H9 (cell line): ENCODE data around the gene ALKBH5. TPM values are rescaled to one million over a fixed set of nuclear protein-coding genes. Genes with fewer than 3 reads are reported as not detected.

ENCODE experiments used
- DNase-seq: peaks from one replicate; pipeline ENCODE4 v3.0.0-alpha.2; 2017
- H2AFZ ChIP-seq: one replicate; pipeline ENCODE4 v1.6.1; 2013; ENCODE audit warnings: mild to moderate bottlenecking, low read length, control low read depth, moderate library complexity
- H2AK5ac ChIP-seq: 2 replicates; pipeline ENCODE4 v1.6.1; 2013; ENCODE audit warnings: low read length, control low read depth, mixed read lengths; ENCODE audit not compliant: insufficient read length
- H2BK120ac ChIP-seq: one replicate; pipeline ENCODE4 v1.6.1; 2013; ENCODE audit warnings: low read depth, mild to moderate bottlenecking, low read length, control low read depth, inconsistent platforms; ENCODE audit not compliant: poor library complexity, severe bottlenecking
- H2BK12ac ChIP-seq: 2 replicates; pipeline ENCODE4 v1.6.1; 2013; ENCODE audit warnings: low read length, control low read depth, mixed read lengths, low read depth; ENCODE audit not compliant: insufficient read length
- H2BK15ac ChIP-seq: 2 replicates; pipeline ENCODE4 v1.6.1; 2013; ENCODE audit warnings: low read depth, low read length, control low read depth
- H2BK20ac ChIP-seq: one replicate; pipeline ENCODE4 v1.6.1; 2013; ENCODE audit warnings: low read depth, mild to moderate bottlenecking, low read length, control low read depth, inconsistent platforms; ENCODE audit not compliant: poor library complexity, severe bottlenecking
- H2BK5ac ChIP-seq: 2 replicates; pipeline ENCODE4 v1.6.1; 2013; ENCODE audit warnings: low read length, control low read depth, mixed read lengths; ENCODE audit not compliant: insufficient read length
- H3K14ac ChIP-seq: 2 replicates; pipeline ENCODE4 v1.6.1; 2013; ENCODE audit warnings: low read length, control low read depth; ENCODE audit not compliant: insufficient read depth
- H3K18ac ChIP-seq: 2 replicates; pipeline ENCODE4 v1.6.1; 2013; ENCODE audit warnings: low read depth, mild to moderate bottlenecking, mixed read lengths, low read length, control low read depth; ENCODE audit not compliant: insufficient read length
- H3K23ac ChIP-seq: 2 replicates; pipeline ENCODE4 v1.6.1; 2013; ENCODE audit warnings: low read length, control low read depth, mixed read lengths, low read depth; ENCODE audit not compliant: insufficient read length
- H3K23me2 ChIP-seq: 2 replicates; pipeline ENCODE4 v1.6.1; 2013; ENCODE audit warnings: low read depth, mild to moderate bottlenecking, mixed read lengths, low read length, control low read depth; ENCODE audit not compliant: insufficient read length, poor library complexity, severe bottlenecking
- H3K27ac ChIP-seq: 2 replicates; pipeline ENCODE4 v1.5.1; 2013; ENCODE audit warnings: low read length, control low read depth, mixed read lengths, low read depth; ENCODE audit not compliant: insufficient read length
- H3K27me3 ChIP-seq: 2 replicates; pipeline ENCODE4 v1.6.1; 2013; ENCODE audit warnings: low read length, control low read depth, inconsistent platforms; ENCODE audit not compliant: insufficient read depth
- H3K4ac ChIP-seq: 2 replicates; pipeline ENCODE4 v1.6.1; 2013; ENCODE audit warnings: low read depth, mild to moderate bottlenecking, control low read depth, inconsistent platforms, low read length, moderate library complexity
- H3K4me1 ChIP-seq: 2 replicates; pipeline ENCODE4 v1.6.1; 2013; ENCODE audit warnings: low read length, control low read depth, inconsistent platforms; ENCODE audit not compliant: insufficient read depth
- H3K4me2 ChIP-seq: 2 replicates; pipeline ENCODE4 v1.6.1; 2013; ENCODE audit warnings: low read length, control low read depth, mixed read lengths; ENCODE audit not compliant: insufficient read length, insufficient read depth
- H3K56ac ChIP-seq: 2 replicates; pipeline ENCODE4 v1.6.1; 2013; ENCODE audit warnings: low read depth, mild to moderate bottlenecking, mixed read lengths, low read length, control low read depth; ENCODE audit not compliant: insufficient read length
- H3K79me1 ChIP-seq: 2 replicates; pipeline ENCODE4 v1.6.1; 2013; ENCODE audit warnings: low read depth, mild to moderate bottlenecking, moderate library complexity, low read length, control low read depth, inconsistent platforms; ENCODE audit not compliant: insufficient read depth, poor library complexity, severe bottlenecking
- H3K79me2 ChIP-seq: 2 replicates; pipeline ENCODE4 v1.6.1; 2013; ENCODE audit warnings: low read length, control low read depth, inconsistent platforms; ENCODE audit not compliant: insufficient read depth
- H3K9ac ChIP-seq: 2 replicates; pipeline ENCODE4 v1.6.1; 2013; ENCODE audit warnings: low read length, control low read depth, mixed read lengths; ENCODE audit not compliant: insufficient read length; ENCODE audit errors: extremely low read depth
- H3K9me3 ChIP-seq: one replicate; pipeline ENCODE4 v1.6.1; 2013; ENCODE audit warnings: low read depth, low read length, inconsistent platforms; ENCODE audit not compliant: control insufficient read depth
- H3T11ph ChIP-seq: one replicate; pipeline ENCODE4 v1.6.1; 2013; ENCODE audit warnings: mild to moderate bottlenecking, low read length, control low read depth, inconsistent platforms
- H4K20me1 ChIP-seq: one replicate; pipeline ENCODE4 v1.6.1; 2013; ENCODE audit not compliant: control insufficient read depth, insufficient read length, insufficient read depth
- H4K5ac ChIP-seq: 2 replicates; pipeline ENCODE4 v1.6.1; 2013; ENCODE audit warnings: low read depth, mild to moderate bottlenecking, mixed read lengths, low read length, control low read depth; ENCODE audit not compliant: insufficient read length
- H4K8ac ChIP-seq: replicated peaks from 2 replicates; pipeline ENCODE4 v1.6.1; 2013; ENCODE audit warnings: low read length, control low read depth, mixed read lengths, low read depth; ENCODE audit not compliant: insufficient read length
- H4K91ac ChIP-seq: 2 replicates; pipeline ENCODE4 v1.6.1; 2013; ENCODE audit warnings: low read depth, mild to moderate bottlenecking, moderate library complexity, mixed read lengths, low read length, control low read depth; ENCODE audit not compliant: insufficient read length
- H3K27ac Mint-ChIP-seq, 3 experiments: 2 replicates in 2 of 3; 3 replicates in 1 of 3; pipeline ENCODE4 v1.8.0; 2020 to 2021; ENCODE audit warnings: mixed read lengths in 3 of 3, mild to moderate bottlenecking in 1 of 3, moderate library complexity in 1 of 3
- H3K27me3 Mint-ChIP-seq: 2 replicates; pipeline ENCODE4 v1.8.0; 2021; ENCODE audit warnings: low read depth, mild to moderate bottlenecking, moderate library complexity, mixed read lengths
- H3K36me3 Mint-ChIP-seq, 3 experiments: 2 replicates in 2 of 3; 3 replicates in 1 of 3; pipeline ENCODE4 v1.8.0; 2020 to 2021; ENCODE audit warnings: low read depth in 3 of 3, mixed read lengths in 3 of 3; ENCODE audit not compliant: insufficient read depth in 1 of 3
- H3K4me1 Mint-ChIP-seq, 2 experiments: 2 replicates each; pipeline ENCODE4 v1.8.0; 2020; ENCODE audit warnings: mixed read lengths in 2 of 2
- H3K4me3 Mint-ChIP-seq, 2 experiments: 2 replicates in 1 of 2; 3 replicates in 1 of 2; pipeline ENCODE4 v1.8.0; 2020 to 2021; ENCODE audit warnings: mild to moderate bottlenecking in 2 of 2, mixed read lengths in 2 of 2, moderate library complexity in 1 of 2
- H3K9me3 Mint-ChIP-seq, 2 experiments: 2 replicates in 1 of 2; 3 replicates in 1 of 2; pipeline ENCODE4 v1.8.0; 2020; ENCODE audit warnings: mild to moderate bottlenecking in 2 of 2, mixed read lengths in 2 of 2, moderate library complexity in 1 of 2
- CTCF ChIP-seq: fragments of 200-600 bp; sonication (generic); conservative IDR thresholded peaks from 3 replicates; pipeline ENCODE4 v1.8.0; 2021; ENCODE audit warnings: antibody characterized with exemption, mild to moderate bottlenecking
- WGBS: extraction: QIAGEN DNeasy Blood & Tissue Kit; methylation state at CpG from one replicate; pipeline ENCODE4 v1.1.7; 2013; ENCODE audit warnings: missing lambda C conversion rate, low lambda C conversion rate, mixed read lengths; ENCODE audit not compliant: insufficient read length; ENCODE audit errors: extremely low coverage; 5-methylcytosine and 5-hydroxymethylcytosine counted together
- total RNA-seq: library from RNA; stranded (reverse); gene quantifications from 2 replicates; pipeline ENCODE4 v1.2.1, GENCODE V29; 2021

The ALKBH5 gene
- total RNA-seq, 1 experiment from 2014 or later: 89.8 TPM

GRCh38 chr17:18229254-18229653 lies 45.6 kb downstream of the ALKBH5 start:
- H2AK5ac ChIP-seq: no peak overlapping the region
- no peak for DNase-seq
- peaks cover 4 to 19% (median 18%) of the 10 kb centered on the region in 3 experiments; a peak in 5 of 7 replicates for H3K36me3 Mint-ChIP-seq
- H3K18ac ChIP-seq: no peak overlapping the region
- H3K9me3 Mint-ChIP-seq: no peaks in the 10 kb centered on the region; a peak in 1 of 5 replicates
- peaks cover 9% of the 10 kb centered on the region for H3K79me1 ChIP-seq
- no peak overlapping the region for H4K5ac ChIP-seq
- no peak overlapping the region for H2AFZ ChIP-seq
- H3K23ac ChIP-seq: no peak overlapping the region
- no peak overlapping the region; a peak in 1 of 5 replicates for H3K4me3 Mint-ChIP-seq
- no peak for TF ChIP-seq CTCF
- H3K27me3 Mint-ChIP-seq: no peaks in the 10 kb centered on the region
- no peak overlapping the region for H4K8ac ChIP-seq
- H3K4me1 Mint-ChIP-seq: peaks cover 21 to 26% of the 10 kb centered on the region in 2 experiments
- H3K23me2 ChIP-seq: peaks cover 11% of the 10 kb centered on the region
- H3K14ac ChIP-seq: no peak overlapping the region
- no peak overlapping the region for H3K4me2 ChIP-seq
- H4K91ac ChIP-seq: no peak overlapping the region
- WGBS: no CpG with 5 or more reads among the region's 4 CpGs
- H2BK5ac ChIP-seq: no peak overlapping the region
- H3K56ac ChIP-seq: no peak overlapping the region
- no peak overlapping the region for H3T11ph ChIP-seq
- H3K4ac ChIP-seq: no peak overlapping the region
- no peak overlapping the region for H2BK12ac ChIP-seq
- H2BK15ac ChIP-seq: no peak overlapping the region
- H3K4me1 ChIP-seq: 0 out of 2 replicates have a peak, but pooled peaks cover under 1% of the 10 kb centered on the region
- no peaks in the 10 kb centered on the region for H3K9me3 ChIP-seq
- H2BK20ac ChIP-seq: no peak overlapping the region
- H2BK120ac ChIP-seq: no peak overlapping the region
- H3K27ac ChIP-seq: no peak overlapping the region
- no peak overlapping the region; a peak in 2 of 7 replicates for H3K27ac Mint-ChIP-seq
- no peaks in the 10 kb centered on the region for H4K20me1 ChIP-seq
- H3K79me2 ChIP-seq: peaks cover 25% of the 10 kb centered on the region; the same call in 1 of the 2 replicates
- no peak overlapping the region for H3K9ac ChIP-seq
- no peaks in the 10 kb centered on the region for H3K27me3 ChIP-seq
